ENCODE measurements around the gene DENND1B. TPM values are rescaled to one million over a fixed set of nuclear protein-coding genes. Genes with fewer than 3 reads are reported as not detected.
"Not testable (repeated sequence)": the region's sequence is repeated elsewhere in the genome, so short reads cannot be mapped to it uniquely, and the experiment has no call there.

The DENND1B gene
- total RNA-seq, 2 donors from 2014 or later, result 9.4 to 11.9 TPM

GRCh38 chr1:197515421-197515820 is 259.9 kb downstream of the DENND1B start:
- Histone ChIP-seq H3K27ac (ENCODE audit: low read depth, low read length) (no peak overlapping the region), H3K9ac (ENCODE audit: extremely low read depth, low read length, poor library complexity, severe bottlenecking) (no peak overlapping the region), H3K4me3 (ENCODE audit: low read length) (no peak overlapping the region), H3K27me3 (ENCODE audit: control insufficient read depth, insufficient read depth, low read length, poor library complexity, severe bottlenecking) (no peaks in the 10 kb centered on the region), H3K36me3 (ENCODE audit: control insufficient read depth, insufficient read depth, low read length) (peaks cover 2% of the 10 kb centered on the region), H3K9me3 (ENCODE audit: control insufficient read depth, low read length) (no peaks in the 10 kb centered on the region), H3K4me1 (ENCODE audit: control insufficient read depth, insufficient read depth, low read length) (no peaks in the 10 kb centered on the region)
- H3K27me3 Mint-ChIP-seq (ENCODE audit: insufficient read depth), result no peaks in the 10 kb centered on the region
- 93% methylated on average over 1 of the region's 1 CpG; no CpG with 5 or more reads in 1 of the 2 experiments for WGBS, 2 experiments (ENCODE audit: insufficient coverage in 1 of 2, insufficient read length in 1 of 2)
- no peak for TF ChIP-seq CTCF (conservative IDR thresholded peaks at IDR 0.05)
- no peak overlapping the region for H3K27ac Mint-ChIP-seq
- no peak overlapping the region for H3K4me3 Mint-ChIP-seq
- peaks cover 2% of the 10 kb centered on the region for H3K4me1 Mint-ChIP-seq
- no peak for DNase-seq
- peaks cover 3% of the 10 kb centered on the region for H3K36me3 Mint-ChIP-seq (ENCODE audit: low read depth)
- H3K9me3 Mint-ChIP-seq, result no peaks in the 10 kb centered on the region

GRCh38 chr1:197510691-197511378 is 264.4 kb downstream of the DENND1B start:
- H3K4me1 Mint-ChIP-seq, result no peaks in the 10 kb centered on the region
- 87% methylated on average over 4 of the region's 4 CpGs; no CpG with 5 or more reads in 1 of the 2 experiments for WGBS, 2 experiments (ENCODE audit: insufficient coverage in 1 of 2, insufficient read length in 1 of 2)

GRCh38 chr1:197496722-197497121 is 278.6 kb downstream of the DENND1B start:
- 87 to 100% methylated on average over 4 to 10 of the region's 10 CpGs for WGBS, 2 experiments (ENCODE audit: insufficient coverage in 1 of 2, insufficient read length in 1 of 2)
- no peaks in the 10 kb centered on the region for H3K27me3 Mint-ChIP-seq (ENCODE audit: insufficient read depth)
- peaks cover 10% of the 10 kb centered on the region for H3K4me1 Mint-ChIP-seq
- H3K4me3 Mint-ChIP-seq, result no peak overlapping the region
- Histone ChIP-seq H3K9me3 (ENCODE audit: control insufficient read depth, low read length) (peaks cover 4% of the 10 kb centered on the region), H3K36me3 (ENCODE audit: control insufficient read depth, insufficient read depth, low read length) (no peaks in the 10 kb centered on the region), H3K4me1 (ENCODE audit: control insufficient read depth, insufficient read depth, low read length) (no peaks in the 10 kb centered on the region), H3K9ac (ENCODE audit: extremely low read depth, low read length, poor library complexity, severe bottlenecking) (no peak overlapping the region), H3K27ac (ENCODE audit: low read depth, low read length) (no peak overlapping the region), H3K4me3 (ENCODE audit: low read length) (no peak overlapping the region), H3K27me3 (ENCODE audit: control insufficient read depth, insufficient read depth, low read length, poor library complexity, severe bottlenecking) (no peaks in the 10 kb centered on the region)
- no peaks in the 10 kb centered on the region for H3K36me3 Mint-ChIP-seq (ENCODE audit: low read depth)
- H3K27ac Mint-ChIP-seq, result no peak overlapping the region
- TF ChIP-seq CTCF (conservative IDR thresholded peaks at IDR 0.05), result no peak
- DNase-seq, result no peak
- H3K9me3 Mint-ChIP-seq, result no peaks in the 10 kb centered on the region

More at GRCh38 chr1:197510691-197511378, 264.4 kb downstream of the DENND1B start:
- Histone ChIP-seq H3K27me3 (ENCODE audit: control insufficient read depth, insufficient read depth, low read length, poor library complexity, severe bottlenecking) (no peaks in the 10 kb centered on the region), H3K27ac (ENCODE audit: low read depth, low read length) (no peak overlapping the region), H3K4me1 (ENCODE audit: control insufficient read depth, insufficient read depth, low read length) (no peaks in the 10 kb centered on the region), H3K4me3 (ENCODE audit: low read length) (no peak overlapping the region), H3K9ac (ENCODE audit: extremely low read depth, low read length, poor library complexity, severe bottlenecking) (no peak overlapping the region), H3K36me3 (ENCODE audit: control insufficient read depth, insufficient read depth, low read length) (peaks cover 9% of the 10 kb centered on the region), H3K9me3 (ENCODE audit: control insufficient read depth, low read length) (no peaks in the 10 kb centered on the region)
- peaks cover 3% of the 10 kb centered on the region for H3K36me3 Mint-ChIP-seq (ENCODE audit: low read depth)
- no peak overlapping the region for H3K4me3 Mint-ChIP-seq
- no peak for DNase-seq
- H3K9me3 Mint-ChIP-seq, result no peaks in the 10 kb centered on the region
- no peak overlapping the region for H3K27ac Mint-ChIP-seq
- no peak for TF ChIP-seq CTCF (conservative IDR thresholded peaks at IDR 0.05)
- H3K27me3 Mint-ChIP-seq (ENCODE audit: insufficient read depth), result no peaks in the 10 kb centered on the region

DNA sequence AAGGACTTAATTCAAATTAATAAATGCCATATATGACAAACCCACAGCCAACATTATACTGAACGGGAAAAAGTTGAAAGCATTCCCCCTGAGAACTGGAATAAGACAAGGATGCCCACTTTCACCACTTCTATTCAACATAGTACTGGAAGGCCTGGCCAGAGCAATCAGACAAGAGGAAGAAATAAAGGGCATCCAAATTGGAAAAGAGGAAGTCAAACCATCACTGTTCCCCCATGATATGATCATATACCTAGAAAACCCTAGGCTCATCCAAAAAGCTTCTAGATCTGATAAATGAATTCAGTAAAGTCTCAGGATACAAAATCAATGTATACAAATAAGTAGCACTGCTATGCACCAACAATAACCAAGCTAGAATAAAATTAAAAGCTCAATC is 283.8 kb downstream of the DENND1B start:
- H3K27me3 Mint-ChIP-seq (ENCODE audit: insufficient read depth); H3K27ac Mint-ChIP-seq; H3K9me3 ChIP-seq (ENCODE audit: control insufficient read depth, low read length); H3K4me3 ChIP-seq (ENCODE audit: low read length); H3K27me3 ChIP-seq (ENCODE audit: control insufficient read depth, insufficient read depth, low read length, poor library complexity, severe bottlenecking); H3K4me1 ChIP-seq (ENCODE audit: control insufficient read depth, insufficient read depth, low read length); H3K27ac ChIP-seq (ENCODE audit: low read depth, low read length); H3K36me3 ChIP-seq (ENCODE audit: control insufficient read depth, insufficient read depth, low read length); H3K4me3 Mint-ChIP-seq; H3K9me3 Mint-ChIP-seq; H3K36me3 Mint-ChIP-seq (ENCODE audit: low read depth); H3K9ac ChIP-seq (ENCODE audit: extremely low read depth, low read length, poor library complexity, severe bottlenecking); DNase-seq; H3K4me1 Mint-ChIP-seq: not testable (repeated sequence)
- WGBS, 2 experiments (ENCODE audit: insufficient coverage in 1 of 2, insufficient read length in 1 of 2), result 88% methylated on average over 1 of the region's 1 CpG; no CpG with 5 or more reads in 1 of the 2 experiments

Data from endodermal cell (in vitro differentiated cells).